Ovary (tissue), 9 donors: ENCODE data around the gene ALPK3. TPM values are rescaled to one million over a fixed set of nuclear protein-coding genes. Genes with fewer than 3 reads are reported as not detected.

ENCODE experiments used
- DNase-seq, 5 donors: peaks; one replicate each; pipeline ENCODE4 v3.0.0-alpha.2; 2019 to 2020
- H3K27ac ChIP-seq, 2 donors: fragments of 200-600 bp; one replicate each; pipeline versions ENCODE4 v1.5.1 to v1.8.0; 2019 to 2022
- H3K27me3 ChIP-seq: fragments of 200-600 bp; one replicate; pipeline ENCODE4 v1.8.0; 2022
- H3K36me3 ChIP-seq: fragments of 200-600 bp; sonication (generic); one replicate; pipeline ENCODE4 v1.5.1; 2019
- H3K4me1 ChIP-seq: one replicate; pipeline ENCODE4 v1.8.1; 2013; ENCODE audit warnings: mild to moderate bottlenecking, moderate library complexity; ENCODE audit not compliant: insufficient read depth
- H3K4me3 ChIP-seq: fragments of 200-600 bp; sonication (generic); one replicate; pipeline ENCODE4 v1.5.1; 2017
- H3K9me3 ChIP-seq, 2 donors: fragments of 200-600 bp in 1 of 2; sonication (generic) in 1 of 2; one replicate each; pipeline versions ENCODE4 v1.5.1 to v1.8.1; 2013 to 2019; ENCODE audit warnings: mild to moderate bottlenecking in 1 of 2, moderate library complexity in 1 of 2
- CTCF ChIP-seq, 3 donors: fragments of 450-650 bp in 2 of 3; fragments of 200-600 bp in 1 of 3; IDR thresholded peaks; one replicate each; pipeline versions ENCODE4 v1.5.1 to v1.8.0; 2016 to 2022; ENCODE audit warnings: antibody characterized with exemption in 3 of 3, mild to moderate bottlenecking in 1 of 3
- EP300 ChIP-seq: sonication (generic); formaldehyde crosslinking; IDR thresholded peaks from one replicate; pipeline ENCODE4 v1.6.1; 2017; ENCODE audit warnings: antibody characterized with exemption
- POLR2A ChIP-seq: fragments of 450-650 bp; IDR thresholded peaks from one replicate; pipeline ENCODE4 v1.6.1; 2017; ENCODE audit warnings: antibody characterized with exemption, mild to moderate bottlenecking, moderate library complexity
- WGBS, 3 donors: extraction: QIAGEN DNeasy Blood & Tissue Kit in 1 of 3; methylation state at CpG; one replicate each; pipeline versions ENCODE4 v1.1.5 to v1.1.7; 2013 to 2017; 5-methylcytosine and 5-hydroxymethylcytosine counted together
- intact Hi-C, 4 donors: fragments of 100-400 bp; cut with DNase I; formaldehyde crosslinking; loops; one replicate each; pipeline versions ENCODE4 v1.11.0 to v1.15.1; 2022 to 2023
- polyA plus RNA-seq, 2 donors: library from polyadenylated mRNA; stranded (reverse); fragments of 200-250 nt in 1 of 2; fragments of 350-450 nt in 1 of 2; fragmentation: Illumina TruSeq in 1 of 2; extraction: RNeasy Lipid Tissue Mini Kit (QIAGEN cat#74804) in 1 of 2; gene quantifications; one replicate each; pipeline ENCODE4 v1.2.3, GENCODE V29; 2013 to 2014
- total RNA-seq, 7 donors: library from RNA; depleted of rRNA in 2 of 7; stranded (reverse); fragments of >200 nt in 2 of 7; fragmentation: NEBNext Ultra II Directional in 3 of 7; extraction: Animal tissue kit (Norgen Biotek cat#: 25700) in 3 of 7; gene quantifications; one replicate each; pipeline versions ENCODE4 v1.1.0 to v1.2.4, GENCODE V29; 2016 to 2023
- donor health status: DM: no; HTN: no; CAD: no; lungs with moderate emphysema.
- donor health status: DM: no; HTN: no; CAD: no.
- donor health status: Bipolar disorder and iron deficiency.
- donor health status: DM: yes; HTN: yes; CAD: no.
- donor health status: DM: no; HTN: no; CAD: no.
- donor health status: DM: yes; HTN: yes; CAD: no.

ALPK3 gene
- total and polyA plus RNA-seq, 9 donors = 0.48 to 2.8 (median 1.0) TPM

DNA sequence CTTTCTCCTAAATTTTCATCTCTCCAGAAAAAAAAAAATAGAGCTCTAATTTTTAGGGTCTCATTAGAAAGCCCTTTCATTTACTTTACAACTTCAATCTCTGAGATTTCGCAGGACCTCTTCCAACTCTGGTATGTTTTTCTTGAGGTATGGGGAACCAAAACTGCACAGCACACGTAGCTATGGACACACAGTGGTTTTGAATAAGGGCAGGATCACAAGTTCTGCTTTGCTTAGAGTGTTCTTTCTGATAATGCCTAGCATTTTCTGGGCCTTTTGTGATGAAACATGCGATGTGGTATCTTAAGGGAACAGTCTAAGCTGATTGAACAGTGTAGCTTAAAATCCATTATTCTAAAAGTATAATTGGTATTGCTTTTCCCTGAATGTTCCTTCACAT is 43.4 kb upstream of the ALPK3 start:
- H3K36me3 ChIP-seq = no peaks in the 10 kb centered on the region
- H3K9me3 ChIP-seq = no peaks in the 10 kb centered on the region
- no peaks in the 10 kb centered on the region for H3K27me3 ChIP-seq
- DNase-seq = no peak
- intact Hi-C loops = no loop called here
- H3K4me1 ChIP-seq = peaks cover 7% of the 10 kb centered on the region
- no peak for TF ChIP-seq CTCF (IDR thresholded peaks at IDR 0.05)
- TF ChIP-seq POLR2A = no peak
- no peak for TF ChIP-seq EP300
- no peak overlapping the region for H3K27ac ChIP-seq
- WGBS, 3 donors = 90 to 96% (median 91%) methylated on average over 3 of the region's 3 CpGs
- H3K4me3 ChIP-seq = no peak overlapping the region

- Histone ChIP-seq H3K27ac (peak overlapping the region in 1 of 2 donors; percentile 13), H3K4me3 (no peak overlapping the region), H3K27me3 (no peaks in the 10 kb centered on the region), H3K36me3 (no peaks in the 10 kb centered on the region), H3K4me1 (peaks cover 7% of the 10 kb centered on the region), H3K9me3 (no peaks in the 10 kb centered on the region)
- intact Hi-C loops = no loop called here
- no peak for TF ChIP-seq EP300
- no peak for TF ChIP-seq POLR2A
- TF ChIP-seq CTCF (IDR thresholded peaks at IDR 0.05) = no peak
- WGBS, 3 donors = 84 to 100% (median 94%) methylated on average over 1 of the region's 1 CpG
- DNase-seq = no peak
Measured at GRCh38 chr15:84775867-84776449, 41.2 kb upstream of the ALPK3 start.

DNA sequence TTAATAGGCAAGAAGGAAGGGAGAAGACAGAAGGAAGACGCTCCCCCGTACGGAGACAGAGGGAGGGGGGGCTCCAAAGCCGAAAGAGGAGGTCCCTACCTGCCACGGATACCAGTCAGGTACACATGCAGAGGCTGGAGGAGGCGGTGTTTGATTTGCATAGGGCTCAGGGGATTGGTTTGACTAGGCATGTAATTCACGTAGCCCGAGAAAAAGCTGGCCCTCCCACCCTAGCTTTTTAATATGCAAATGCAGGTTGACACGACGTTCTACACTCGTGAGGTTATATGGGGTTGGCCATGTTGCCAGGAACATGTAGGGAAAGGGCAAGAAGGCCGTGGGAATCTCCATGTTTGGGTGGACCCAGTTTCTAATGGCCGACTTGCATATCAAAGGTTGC is 39.0 kb upstream of the ALPK3 start:
- intact Hi-C loops = no loop called here

DNA sequence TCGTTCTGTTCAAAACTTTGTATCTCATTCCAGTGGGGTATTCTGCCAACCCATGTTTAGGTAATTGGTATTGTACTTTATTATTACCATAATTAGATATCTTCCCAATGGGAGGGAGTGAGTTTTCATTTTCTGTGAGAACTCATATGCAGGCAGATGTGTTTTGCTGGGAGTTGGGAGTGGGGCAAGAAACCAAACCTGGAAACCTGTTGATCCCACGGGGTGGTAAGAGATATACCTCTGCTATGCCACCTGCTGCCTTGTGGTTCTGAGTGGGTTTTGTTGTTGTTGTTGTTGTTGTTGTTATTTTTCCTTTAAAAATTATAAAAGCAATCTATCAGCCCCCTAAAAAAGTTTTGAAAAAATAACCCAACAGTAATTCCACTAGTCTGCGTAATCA is 36.7 kb upstream of the ALPK3 start:
- no peak for TF ChIP-seq POLR2A
- TF ChIP-seq EP300 = no peak
- no peak for TF ChIP-seq CTCF (IDR thresholded peaks at IDR 0.05)
- no peak overlapping the region for H3K4me3 ChIP-seq
- no peaks in the 10 kb centered on the region for H3K9me3 ChIP-seq
- H3K27ac ChIP-seq = no peak overlapping the region
- WGBS, 3 donors = 83 to 89% (median 85%) methylated on average over 3 of the region's 3 CpGs
- intact Hi-C loops = no loop called here
- H3K36me3 ChIP-seq = no peaks in the 10 kb centered on the region
- no peak for DNase-seq
- no peaks in the 10 kb centered on the region for H3K27me3 ChIP-seq
- H3K4me1 ChIP-seq = peaks cover 7% of the 10 kb centered on the region

More for the DNA sequence above, 39.0 kb upstream of the ALPK3 start:
- H3K27me3 ChIP-seq = no peaks in the 10 kb centered on the region
- H3K9me3 ChIP-seq = no peaks in the 10 kb centered on the region
- H3K4me1 ChIP-seq = peaks cover 7% of the 10 kb centered on the region
- WGBS, 3 donors = 75 to 82% (median 77%) methylated on average over 13 of the region's 13 CpGs
- H3K4me3 ChIP-seq = no peak overlapping the region
- no peaks in the 10 kb centered on the region for H3K36me3 ChIP-seq
- H3K27ac ChIP-seq = no peak overlapping the region
- DNase-seq = no peak
- TF ChIP-seq CTCF (IDR thresholded peaks at IDR 0.05) = no peak
- no peak for TF ChIP-seq EP300
- no peak for TF ChIP-seq POLR2A
